A549 (cell line): ENCODE data around the gene DNM3. TPM values are rescaled to one million over a fixed set of nuclear protein-coding genes. Genes with fewer than 3 reads are reported as not detected.

Experiments
- ATAC-seq, 2 experiments: fragments of 200-7000 bp in 1 of 2; fragments of >200 bp in 1 of 2; cut with Nextera tagmentation in 1 of 2; cut with Tn5 transposase in 1 of 2; 3 replicates each; pipeline versions ENCODE4 v1.8.0 to v1.9.1; 2018 to 2020; ENCODE audit warnings: mild to moderate bottlenecking in 1 of 2, moderate library complexity in 1 of 2
- CTCF ChIA-PET: fragments of 300-600 bp; sonication (Branson Sonifier 250); formaldehyde crosslinking; extraction: SDS; loops from one replicate; lab custom pipeline; 2021; ENCODE audit warnings: antibody characterized with exemption, inconsistent platforms; lab: Yijun Ruan, JAX
- POLR2A ChIA-PET: fragments of 350-600 bp; formaldehyde crosslinking; extraction: SDS; loops from one replicate; lab custom pipeline; 2021; ENCODE audit warnings: antibody characterized with exemption, inconsistent platforms; lab: Yijun Ruan, JAX
- DNase-seq, 2 experiments: peaks; one replicate each; pipeline versions ENCODE4 v3.0.0 to v3.0.0-alpha.2; 2011 to 2016; ENCODE audit warnings: low read depth in 1 of 2, low spot score in 1 of 2
- FAIRE-seq: peaks from 2 replicates; lab custom pipeline; 2011; peaks lifted over from hg19 to GRCh38; lab: Jason Lieb, UNC
- H3K27ac ChIP-seq, 2 experiments: fragments of >200 bp; sonication (Bioruptor Twin); formaldehyde crosslinking; 3 replicates each; pipeline ENCODE4 v1.5.1; 2016 to 2017
- H3K4me1 ChIP-seq: fragments of >200 bp; sonication (Bioruptor Twin); formaldehyde crosslinking; 3 replicates; pipeline ENCODE4 v1.6.1; 2016
- H3K4me2 ChIP-seq: fragments of >200 bp; sonication (Bioruptor Twin); formaldehyde crosslinking; 3 replicates; pipeline ENCODE4 v1.6.1; 2016
- H3K4me3 ChIP-seq: fragments of >200 bp; sonication (Bioruptor Twin); formaldehyde crosslinking; 3 replicates; pipeline ENCODE4 v1.5.1; 2016
- H3K9me3 ChIP-seq: fragments of >200 bp; sonication (Bioruptor Twin); formaldehyde crosslinking; 3 replicates; pipeline ENCODE4 v1.6.1; 2016
- EHF ChIP-seq: fragments of 250-450 bp; sonication (Bioruptor Pico); IDR thresholded peaks from 2 replicates; pipeline ENCODE4 v1.5.0; 2020; ENCODE audit warnings: mild to moderate bottlenecking
- FOSB ChIP-seq: fragments of 250-450 bp; sonication (Bioruptor Pico); IDR thresholded peaks from 2 replicates; pipeline ENCODE4 v1.5.0; 2020; ENCODE audit warnings: mild to moderate bottlenecking, moderate library complexity
- FOXS1 ChIP-seq: fragments of 250-450 bp; sonication (Bioruptor Pico); IDR thresholded peaks from 2 replicates; pipeline ENCODE4 v1.5.0; 2020; ENCODE audit warnings: mild to moderate bottlenecking, moderate library complexity
- HEYL ChIP-seq: fragments of 250-450 bp; sonication (Bioruptor Pico); IDR thresholded peaks from 2 replicates; pipeline ENCODE4 v1.8.0; 2021; ENCODE audit warnings: mild to moderate bottlenecking, moderate library complexity
- HOXA7 ChIP-seq: fragments of 250-450 bp; sonication (Bioruptor Pico); IDR thresholded peaks from 2 replicates; pipeline ENCODE4 v1.5.0; 2020; ENCODE audit warnings: mild to moderate bottlenecking, moderate library complexity
- HOXB5 ChIP-seq: fragments of 250-450 bp; sonication (Bioruptor Pico); IDR thresholded peaks from 2 replicates; pipeline ENCODE4 v1.5.0; 2020; ENCODE audit warnings: mild to moderate bottlenecking, moderate library complexity
- JUNB ChIP-seq: fragments of >200 bp; sonication (Bioruptor Twin); formaldehyde crosslinking; IDR thresholded peaks from 2 replicates; pipeline ENCODE4 v1.6.1; 2016
- MAZ ChIP-seq: fragments of 150-350 bp; IDR thresholded peaks from 2 replicates; pipeline ENCODE4 v1.6.1; 2014; ENCODE audit warnings: antibody characterized with exemption, low read depth, low read length, borderline replicate concordance
- NR3C1 ChIP-seq: fragments of >200 bp; sonication (Bioruptor Twin); formaldehyde crosslinking; IDR thresholded peaks from 3 replicates; pipeline ENCODE4 v1.6.1; 2017
- POLR2AphosphoS2 ChIP-seq: conservative IDR thresholded peaks from 2 replicates; pipeline ENCODE4 v1.6.1; 2012; ENCODE audit warnings: low read length, improper control_type of control experiment, inconsistent platforms
- RARB ChIP-seq: fragments of 250-450 bp; sonication (Bioruptor Pico); IDR thresholded peaks from 2 replicates; pipeline ENCODE4 v1.8.0; 2021; ENCODE audit warnings: mild to moderate bottlenecking, moderate library complexity
- RCOR1 ChIP-seq: fragments of 150-350 bp; IDR thresholded peaks from 2 replicates; pipeline ENCODE4 v1.6.1; 2014; ENCODE audit warnings: antibody characterized with exemption, low read length, low read depth
- SREBF2 ChIP-seq: fragments of 450-650 bp; IDR thresholded peaks from 2 replicates; pipeline ENCODE4 v1.6.1; 2014; ENCODE audit warnings: mild to moderate bottlenecking, moderate library complexity
- TFCP2L1 ChIP-seq: fragments of 250-450 bp; sonication (Bioruptor Pico); IDR thresholded peaks from 2 replicates; pipeline ENCODE4 v1.5.0; 2021; ENCODE audit warnings: mild to moderate bottlenecking
- TP53 ChIP-seq: fragments of 250-450 bp; sonication (Bioruptor Pico); IDR thresholded peaks from 2 replicates; pipeline ENCODE4 v1.5.0; 2021; ENCODE audit warnings: mild to moderate bottlenecking, moderate library complexity
- WGBS: methylation state at CpG from one replicate; pipeline ENCODE4 v1.1.6; 2017; ENCODE audit errors: missing lambda C conversion rate; 5-methylcytosine and 5-hydroxymethylcytosine counted together
- polyA plus RNA-seq, 4 experiments: library from polyadenylated mRNA; depleted of rRNA in 3 of 4; stranded (reverse); fragments of >200 nt; fragmentation: RNase III in 1 of 4; extraction: RNeasy Plus Mini Kit Qiagen cat#74134 plus additional on column Dnase treatment in 1 of 4; gene quantifications; 2 replicates in 3 of 4; 3 replicates in 1 of 4; pipeline ENCODE4 v1.2.3, GENCODE V29; 2011 to 2017
- TF ChIP-seq, protein P1 (sequence below): IDR thresholded peaks from 2 replicates; pipeline ENCODE4 v1.6.1; 2012
- TF ChIP-seq, protein P2 (sequence below): fragments of 200-600 bp; sonication (generic); IDR thresholded peaks from 2 replicates; pipeline ENCODE4 v1.6.1; 2016; ENCODE audit warnings: antibody characterized with exemption, mild to moderate bottlenecking, moderate library complexity
- TF ChIP-seq, protein P3 (sequence below): fragments of >200 bp; sonication (Bioruptor Twin); formaldehyde crosslinking; IDR thresholded peaks from 3 replicates; pipeline ENCODE4 v1.5.1; 2016
- TF ChIP-seq, protein P4 (sequence below): fragments of 250-450 bp; sonication (Bioruptor Pico); IDR thresholded peaks from 2 replicates; pipeline ENCODE4 v1.5.0; 2021; ENCODE audit warnings: mild to moderate bottlenecking, moderate library complexity, borderline replicate concordance

Gene DNM3
- polyA plus RNA-seq, 2 of the 4 experiments (the other 2 are of a cell fraction): 0.57 to 1.5 TPM

DNA sequence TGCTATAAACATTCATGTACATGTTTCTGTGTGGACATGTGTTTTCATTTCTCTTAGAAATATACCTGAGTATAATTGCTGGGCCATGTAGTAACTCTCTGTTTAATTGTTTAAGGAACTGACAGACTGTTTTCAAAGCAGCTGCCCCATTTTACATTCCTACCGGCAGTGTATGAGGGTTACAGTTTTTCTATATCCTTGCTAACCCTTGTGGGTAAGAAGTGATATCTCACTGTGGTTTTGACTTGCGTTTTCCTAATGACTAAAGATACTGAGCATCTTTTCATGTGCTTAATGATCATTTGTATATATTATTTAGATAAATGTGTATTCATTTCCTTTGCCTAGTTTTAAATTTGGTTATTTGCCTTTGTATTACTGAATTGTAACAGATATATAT, 81.7 kb downstream of the DNM3 start:
- ChIA-PET POLR2A (no interaction called here), CTCF (no interaction called here)
- DNase-seq (no peak), FAIRE-seq (no peak), ATAC-seq (no peak)
- H3K4me3 ChIP-seq: no peak overlapping the region
- H3K27ac ChIP-seq: no peak overlapping the region
- H3K4me2 ChIP-seq: no peak overlapping the region
- H3K4me1 ChIP-seq: no peaks in the 10 kb centered on the region
- TF ChIP-seq FOSB (CRISPR knock-in tag) (no peak), JUNB (no peak), HOXB5 (CRISPR knock-in tag) (no peak), RARB (CRISPR knock-in tag) (no peak), NR3C1 (no peak), POLR2AphosphoS2 (no peak)
- TF ChIP-seq, protein P1, sequence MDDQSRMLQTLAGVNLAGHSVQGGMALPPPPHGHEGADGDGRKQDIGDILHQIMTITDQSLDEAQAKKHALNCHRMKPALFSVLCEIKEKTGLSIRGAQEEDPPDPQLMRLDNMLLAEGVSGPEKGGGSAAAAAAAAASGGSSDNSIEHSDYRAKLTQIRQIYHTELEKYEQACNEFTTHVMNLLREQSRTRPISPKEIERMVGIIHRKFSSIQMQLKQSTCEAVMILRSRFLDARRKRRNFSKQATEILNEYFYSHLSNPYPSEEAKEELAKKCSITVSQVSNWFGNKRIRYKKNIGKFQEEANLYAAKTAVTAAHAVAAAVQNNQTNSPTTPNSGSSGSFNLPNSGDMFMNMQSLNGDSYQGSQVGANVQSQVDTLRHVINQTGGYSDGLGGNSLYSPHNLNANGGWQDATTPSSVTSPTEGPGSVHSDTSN: no peak
- TF ChIP-seq, protein P2, sequence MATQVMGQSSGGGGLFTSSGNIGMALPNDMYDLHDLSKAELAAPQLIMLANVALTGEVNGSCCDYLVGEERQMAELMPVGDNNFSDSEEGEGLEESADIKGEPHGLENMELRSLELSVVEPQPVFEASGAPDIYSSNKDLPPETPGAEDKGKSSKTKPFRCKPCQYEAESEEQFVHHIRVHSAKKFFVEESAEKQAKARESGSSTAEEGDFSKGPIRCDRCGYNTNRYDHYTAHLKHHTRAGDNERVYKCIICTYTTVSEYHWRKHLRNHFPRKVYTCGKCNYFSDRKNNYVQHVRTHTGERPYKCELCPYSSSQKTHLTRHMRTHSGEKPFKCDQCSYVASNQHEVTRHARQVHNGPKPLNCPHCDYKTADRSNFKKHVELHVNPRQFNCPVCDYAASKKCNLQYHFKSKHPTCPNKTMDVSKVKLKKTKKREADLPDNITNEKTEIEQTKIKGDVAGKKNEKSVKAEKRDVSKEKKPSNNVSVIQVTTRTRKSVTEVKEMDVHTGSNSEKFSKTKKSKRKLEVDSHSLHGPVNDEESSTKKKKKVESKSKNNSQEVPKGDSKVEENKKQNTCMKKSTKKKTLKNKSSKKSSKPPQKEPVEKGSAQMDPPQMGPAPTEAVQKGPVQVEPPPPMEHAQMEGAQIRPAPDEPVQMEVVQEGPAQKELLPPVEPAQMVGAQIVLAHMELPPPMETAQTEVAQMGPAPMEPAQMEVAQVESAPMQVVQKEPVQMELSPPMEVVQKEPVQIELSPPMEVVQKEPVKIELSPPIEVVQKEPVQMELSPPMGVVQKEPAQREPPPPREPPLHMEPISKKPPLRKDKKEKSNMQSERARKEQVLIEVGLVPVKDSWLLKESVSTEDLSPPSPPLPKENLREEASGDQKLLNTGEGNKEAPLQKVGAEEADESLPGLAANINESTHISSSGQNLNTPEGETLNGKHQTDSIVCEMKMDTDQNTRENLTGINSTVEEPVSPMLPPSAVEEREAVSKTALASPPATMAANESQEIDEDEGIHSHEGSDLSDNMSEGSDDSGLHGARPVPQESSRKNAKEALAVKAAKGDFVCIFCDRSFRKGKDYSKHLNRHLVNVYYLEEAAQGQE: no peak
- no peaks in the 10 kb centered on the region for H3K9me3 ChIP-seq
- 82% methylated on average over 2 of the region's 2 CpGs for WGBS

DNA sequence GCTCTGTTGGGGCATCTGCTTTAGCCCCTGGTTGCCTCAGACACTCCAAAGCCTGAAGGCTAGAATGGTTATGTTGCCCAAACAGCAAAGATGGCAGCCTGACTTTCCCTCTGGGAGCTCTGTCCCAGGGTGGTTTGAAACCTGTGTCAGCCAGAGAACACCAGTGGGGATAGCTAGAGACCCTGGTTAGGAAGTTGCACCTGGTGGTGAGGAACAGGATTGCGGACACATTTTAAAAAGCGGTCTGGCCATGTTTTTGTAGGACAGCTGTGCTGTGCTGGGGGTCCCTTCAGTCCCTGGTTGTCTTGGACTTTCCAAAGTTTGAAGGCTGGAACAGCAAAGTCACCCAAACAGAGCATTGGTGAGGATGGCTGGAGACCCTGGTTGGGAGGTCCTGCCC, 87.8 kb downstream of the DNM3 start:
- DNase-seq (no peak), ATAC-seq (peak in 1 of 2 experiments; percentile 70; a peak in 3 of 6 replicates), FAIRE-seq (no peak)
- Histone ChIP-seq H3K4me1 (no peaks in the 10 kb centered on the region), H3K27ac (no peak overlapping the region), H3K4me2 (no peak overlapping the region), H3K4me3 (no peak overlapping the region), H3K9me3 (no peaks in the 10 kb centered on the region)
- TF ChIP-seq RCOR1 (no peak), TFCP2L1 (no peak), HOXA7 (no peak), HEYL (CRISPR knock-in tag) (no peak)
- TF ChIP-seq, protein P3, sequence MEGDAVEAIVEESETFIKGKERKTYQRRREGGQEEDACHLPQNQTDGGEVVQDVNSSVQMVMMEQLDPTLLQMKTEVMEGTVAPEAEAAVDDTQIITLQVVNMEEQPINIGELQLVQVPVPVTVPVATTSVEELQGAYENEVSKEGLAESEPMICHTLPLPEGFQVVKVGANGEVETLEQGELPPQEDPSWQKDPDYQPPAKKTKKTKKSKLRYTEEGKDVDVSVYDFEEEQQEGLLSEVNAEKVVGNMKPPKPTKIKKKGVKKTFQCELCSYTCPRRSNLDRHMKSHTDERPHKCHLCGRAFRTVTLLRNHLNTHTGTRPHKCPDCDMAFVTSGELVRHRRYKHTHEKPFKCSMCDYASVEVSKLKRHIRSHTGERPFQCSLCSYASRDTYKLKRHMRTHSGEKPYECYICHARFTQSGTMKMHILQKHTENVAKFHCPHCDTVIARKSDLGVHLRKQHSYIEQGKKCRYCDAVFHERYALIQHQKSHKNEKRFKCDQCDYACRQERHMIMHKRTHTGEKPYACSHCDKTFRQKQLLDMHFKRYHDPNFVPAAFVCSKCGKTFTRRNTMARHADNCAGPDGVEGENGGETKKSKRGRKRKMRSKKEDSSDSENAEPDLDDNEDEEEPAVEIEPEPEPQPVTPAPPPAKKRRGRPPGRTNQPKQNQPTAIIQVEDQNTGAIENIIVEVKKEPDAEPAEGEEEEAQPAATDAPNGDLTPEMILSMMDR: no peak
- 100% methylated on average over 2 of the region's 2 CpGs for WGBS
- ChIA-PET POLR2A (no interaction called here), CTCF (interaction anchor here (0.5 to 1.4 kb wide), 4 partner anchors 8 to 435 kb away, joined by 3 read pairs; no protein-coding TSS in a partner anchor)

DNA sequence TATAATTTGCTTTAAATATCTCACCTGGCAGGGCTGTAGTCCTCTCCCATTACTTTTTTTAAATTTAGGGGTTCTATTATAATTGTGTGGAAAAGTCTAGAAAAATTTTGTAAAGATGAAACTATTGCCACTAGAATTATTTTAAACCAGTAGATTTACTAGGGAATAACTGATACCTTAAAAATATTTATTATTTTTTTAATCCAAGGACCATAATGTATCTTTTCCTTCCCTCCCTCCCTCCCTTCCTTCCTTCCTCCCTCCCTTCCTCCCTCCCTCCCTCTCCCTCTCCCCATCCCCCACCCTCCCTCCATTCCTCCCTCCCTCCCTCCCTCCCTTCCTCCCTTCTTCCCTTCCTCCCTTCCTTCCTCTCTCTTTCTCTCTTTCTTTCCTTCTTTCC, 90.5 kb downstream of the DNM3 start:
- Histone ChIP-seq H3K4me3 (no peak overlapping the region), H3K27ac (no peak overlapping the region), H3K4me2 (no peak overlapping the region), H3K9me3 (no peaks in the 10 kb centered on the region), H3K4me1 (no peaks in the 10 kb centered on the region)
- TF ChIP-seq SREBF2 (no peak), EHF (CRISPR knock-in tag) (no peak), HEYL (CRISPR knock-in tag) (no peak), TP53 (CRISPR knock-in tag) (no peak), MAZ (no peak), FOXS1 (CRISPR knock-in tag) (no peak)
- TF ChIP-seq, protein P3: no peak
- TF ChIP-seq, protein P4, sequence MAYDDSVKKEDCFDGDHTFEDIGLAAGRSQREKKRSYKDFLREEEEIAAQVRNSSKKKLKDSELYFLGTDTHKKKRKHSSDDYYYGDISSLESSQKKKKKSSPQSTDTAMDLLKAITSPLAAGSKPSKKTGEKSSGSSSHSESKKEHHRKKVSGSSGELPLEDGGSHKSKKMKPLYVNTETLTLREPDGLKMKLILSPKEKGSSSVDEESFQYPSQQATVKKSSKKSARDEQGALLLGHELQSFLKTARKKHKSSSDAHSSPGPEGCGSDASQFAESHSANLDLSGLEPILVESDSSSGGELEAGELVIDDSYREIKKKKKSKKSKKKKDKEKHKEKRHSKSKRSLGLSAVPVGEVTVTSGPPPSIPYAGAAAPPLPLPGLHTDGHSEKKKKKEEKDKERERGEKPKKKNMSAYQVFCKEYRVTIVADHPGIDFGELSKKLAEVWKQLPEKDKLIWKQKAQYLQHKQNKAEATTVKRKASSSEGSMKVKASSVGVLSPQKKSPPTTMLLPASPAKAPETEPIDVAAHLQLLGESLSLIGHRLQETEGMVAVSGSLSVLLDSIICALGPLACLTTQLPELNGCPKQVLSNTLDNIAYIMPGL: no peak
- FAIRE-seq (no peak), DNase-seq (no peak), ATAC-seq (no peak)
- ChIA-PET POLR2A (no interaction called here), CTCF (no interaction called here)
